Mucosa of rectum (tissue), 2 donors: Measurements from ENCODE around the gene FAM89B.

ENCODE experiments used
- H3K27ac ChIP-seq, 2 donors: one replicate each; pipeline ENCODE4 v1.7.0; 2013; ENCODE audit warnings: inconsistent platforms in 2 of 2, low read depth in 2 of 2, low read length in 2 of 2
- H3K27me3 ChIP-seq, 2 donors: one replicate each; pipeline ENCODE4 v1.7.0; 2013; ENCODE audit warnings: low read length in 2 of 2; ENCODE audit not compliant: control insufficient read depth in 2 of 2, insufficient read depth in 2 of 2
- H3K36me3 ChIP-seq, 2 donors: one replicate each; pipeline ENCODE4 v1.7.0; 2013; ENCODE audit warnings: low read length in 2 of 2; ENCODE audit not compliant: control insufficient read depth in 2 of 2, insufficient read depth in 2 of 2
- H3K4me1 ChIP-seq, 2 donors: one replicate each; pipeline ENCODE4 v1.7.0; 2013; ENCODE audit warnings: low read length in 2 of 2, mild to moderate bottlenecking in 1 of 2; ENCODE audit not compliant: control insufficient read depth in 2 of 2, insufficient read depth in 2 of 2
- H3K4me3 ChIP-seq, 2 donors: one replicate each; pipeline ENCODE4 v1.7.0; 2013; ENCODE audit warnings: low read length in 2 of 2
- H3K9ac ChIP-seq, 2 donors: one replicate each; pipeline ENCODE4 v1.7.0; 2013; ENCODE audit warnings: low read length in 2 of 2, low read depth in 1 of 2, mild to moderate bottlenecking in 1 of 2
- H3K9me3 ChIP-seq, 2 donors: one replicate each; pipeline ENCODE4 v1.7.0; 2013; ENCODE audit warnings: low read length in 2 of 2; ENCODE audit not compliant: control insufficient read depth in 2 of 2
- donor health status: healthy.
- donor health status: Normal muscosa, but diverticular disease.

The FAM89B gene

GRCh38 chr11:65611758-65612603 lies 39.6 kb downstream of the FAM89B start:
- Histone ChIP-seq H3K27me3 (no peaks in the 10 kb centered on the region), H3K36me3 (peaks cover 20 to 28% of the 10 kb centered on the region in 2 donors), H3K4me3 (peak overlapping the region; percentile 91 to 98), H3K9ac (peak overlapping the region; percentile 52 to 97), H3K9me3 (no peaks in the 10 kb centered on the region), H3K4me1 (peaks cover 46 to 50% of the 10 kb centered on the region in 2 donors), H3K27ac (peak overlapping the region; percentile 20 to 65)

GRCh38 chr11:65612691-65613090 lies 40.4 kb downstream of the FAM89B start:
- peak overlapping the region; percentile 52 to 97 for H3K9ac ChIP-seq
- H3K4me3 ChIP-seq, result peak overlapping the region; percentile 91 to 98
- H3K36me3 ChIP-seq, result peaks cover 25 to 28% of the 10 kb centered on the region in 2 donors
- H3K27me3 ChIP-seq, result no peaks in the 10 kb centered on the region
- no peaks in the 10 kb centered on the region for H3K9me3 ChIP-seq
- peaks cover 49 to 53% of the 10 kb centered on the region in 2 donors for H3K4me1 ChIP-seq
- peak overlapping the region; percentile 98 for H3K27ac ChIP-seq

- Histone ChIP-seq H3K9me3 (no peaks in the 10 kb centered on the region), H3K27ac (peak overlapping the region; percentile 98), H3K36me3 (peaks cover 24 to 28% of the 10 kb centered on the region in 2 donors), H3K27me3 (no peaks in the 10 kb centered on the region), H3K4me1 (peaks cover 48 to 53% of the 10 kb centered on the region in 2 donors), H3K4me3 (peak overlapping the region; percentile 91 to 98), H3K9ac (peak overlapping the region; percentile 90 to 97)
Measured at GRCh38 chr11:65613091-65613928, 41.0 kb downstream of the FAM89B start.

- H3K4me3 ChIP-seq, result peak within 1 kb of the TSS; percentile 91 to 98
- H3K27me3 ChIP-seq, result no peaks in the 10 kb centered on the region
- no peaks in the 10 kb centered on the region for H3K9me3 ChIP-seq
- peaks cover 34 to 38% of the 10 kb centered on the region in 2 donors for H3K36me3 ChIP-seq
- H3K4me1 ChIP-seq, result peaks cover 38 to 41% of the 10 kb centered on the region in 2 donors
- peak within 1 kb of the TSS; percentile 98 for H3K27ac ChIP-seq
- H3K9ac ChIP-seq, result peak within 1 kb of the TSS; percentile 90 to 97
Measured at GRCh38 chr11:65615229-65615949, 43.1 kb downstream of the FAM89B start, which contains the start of gene PCNX3. PCNX3 (plus strand) TSS chr11:65615776; CDS start chr11:65616312, 536 bp downstream.

- Histone ChIP-seq H3K27me3 (no peaks in the 10 kb centered on the region), H3K9me3 (no peaks in the 10 kb centered on the region), H3K4me1 (peaks cover 33 to 34% of the 10 kb centered on the region in 2 donors), H3K4me3 (peak overlapping the region; percentile 86 to 91), H3K9ac (peak overlapping the region; percentile 68 to 81), H3K36me3 (peaks cover 40 to 43% of the 10 kb centered on the region in 2 donors), H3K27ac (peak overlapping the region; percentile 98)
Measured at GRCh38 chr11:65615950-65616574, 43.7 kb downstream of the FAM89B start.

GRCh38 chr11:65616575-65617001 lies 44.2 kb downstream of the FAM89B start:
- H3K27ac ChIP-seq, result peak overlapping the region in 1 of 2 donors; percentile 98
- H3K27me3 ChIP-seq, result no peaks in the 10 kb centered on the region
- peak overlapping the region; percentile 85 to 86 for H3K4me3 ChIP-seq
- H3K4me1 ChIP-seq, result peaks cover 30 to 31% of the 10 kb centered on the region in 2 donors
- no peaks in the 10 kb centered on the region for H3K9me3 ChIP-seq
- H3K9ac ChIP-seq, result peak overlapping the region; percentile 52 to 81
- H3K36me3 ChIP-seq, result peaks cover 43 to 44% of the 10 kb centered on the region in 2 donors

- no peaks in the 10 kb centered on the region for H3K9me3 ChIP-seq
- peak overlapping the region; percentile 85 to 86 for H3K4me3 ChIP-seq
- peaks cover 23 to 25% of the 10 kb centered on the region in 2 donors for H3K4me1 ChIP-seq
- H3K27me3 ChIP-seq, result no peaks in the 10 kb centered on the region
- peaks cover 43 to 48% of the 10 kb centered on the region in 2 donors for H3K36me3 ChIP-seq
- no peak overlapping the region for H3K27ac ChIP-seq
- peak overlapping the region in 1 of 2 donors; percentile 52 for H3K9ac ChIP-seq
Measured at GRCh38 chr11:65617136-65617850, 45.0 kb downstream of the FAM89B start.

- H3K36me3 ChIP-seq, result peaks cover 38 to 50% of the 10 kb centered on the region in 2 donors
- H3K27ac ChIP-seq, result no peak overlapping the region
- H3K4me3 ChIP-seq, result no peak overlapping the region
- no peaks in the 10 kb centered on the region for H3K9me3 ChIP-seq
- peaks cover 15 to 16% of the 10 kb centered on the region in 2 donors for H3K4me1 ChIP-seq
- no peak overlapping the region for H3K9ac ChIP-seq
- H3K27me3 ChIP-seq, result no peaks in the 10 kb centered on the region
Measured at GRCh38 chr11:65617990-65618751, 45.8 kb downstream of the FAM89B start.
